Body of pancreas (tissue), 4 donors: ENCODE results near the gene NARF.

Experiments used
- POLR2A ChIP-seq, 3 donors: fragments of 450-650 bp; IDR thresholded peaks; one replicate each; pipeline ENCODE4 v1.6.1; 2016; ENCODE audit warnings: antibody characterized with exemption in 3 of 3, mild to moderate bottlenecking in 2 of 3
- TF ChIP-seq, protein P1 (sequence below), 7 experiments: fragments of 450-650 bp in 4 of 7; fragments of 200-600 bp in 3 of 7; sonication (generic) in 3 of 7; IDR thresholded peaks; one replicate each; pipeline ENCODE4 v1.5.1; 2016 to 2019; ENCODE audit warnings: antibody characterized with exemption in 7 of 7

GRCh38 chr17:82442643-82443464, 15.7 kb upstream of the NARF start:
- TF ChIP-seq, protein P1, sequence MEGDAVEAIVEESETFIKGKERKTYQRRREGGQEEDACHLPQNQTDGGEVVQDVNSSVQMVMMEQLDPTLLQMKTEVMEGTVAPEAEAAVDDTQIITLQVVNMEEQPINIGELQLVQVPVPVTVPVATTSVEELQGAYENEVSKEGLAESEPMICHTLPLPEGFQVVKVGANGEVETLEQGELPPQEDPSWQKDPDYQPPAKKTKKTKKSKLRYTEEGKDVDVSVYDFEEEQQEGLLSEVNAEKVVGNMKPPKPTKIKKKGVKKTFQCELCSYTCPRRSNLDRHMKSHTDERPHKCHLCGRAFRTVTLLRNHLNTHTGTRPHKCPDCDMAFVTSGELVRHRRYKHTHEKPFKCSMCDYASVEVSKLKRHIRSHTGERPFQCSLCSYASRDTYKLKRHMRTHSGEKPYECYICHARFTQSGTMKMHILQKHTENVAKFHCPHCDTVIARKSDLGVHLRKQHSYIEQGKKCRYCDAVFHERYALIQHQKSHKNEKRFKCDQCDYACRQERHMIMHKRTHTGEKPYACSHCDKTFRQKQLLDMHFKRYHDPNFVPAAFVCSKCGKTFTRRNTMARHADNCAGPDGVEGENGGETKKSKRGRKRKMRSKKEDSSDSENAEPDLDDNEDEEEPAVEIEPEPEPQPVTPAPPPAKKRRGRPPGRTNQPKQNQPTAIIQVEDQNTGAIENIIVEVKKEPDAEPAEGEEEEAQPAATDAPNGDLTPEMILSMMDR (IDR thresholded peaks at IDR 0.05), result no peak
- no peak for TF ChIP-seq POLR2A (IDR thresholded peaks at IDR 0.05)
